Measurements from ENCODE around the gene FAM237A. TPM values are rescaled to one million over a fixed set of nuclear protein-coding genes. Genes with fewer than 3 reads are reported as not detected.
A peak's percentile ranks its signal among the peaks of the same experiment; 100 is the strongest.

The FAM237A gene
- total RNA-seq, 1 donor from 2014 or later: not detected

GRCh38 chr2:206692971-206693370, 50.7 kb downstream of the FAM237A start:
- Histone ChIP-seq H3K36me3 (ENCODE audit: control insufficient read depth, insufficient read depth, low read length) (no peaks in the 10 kb centered on the region), H3K27me3 (ENCODE audit: control insufficient read depth, insufficient read depth, low read length) (no peaks in the 10 kb centered on the region), H3K4me3 (ENCODE audit: low read depth, low read length) (no peak overlapping the region)
- no peak for TF ChIP-seq CTCF (IDR thresholded peaks at IDR 0.05; ENCODE audit: insufficient read depth, low read length, poor library complexity, severe bottlenecking)
- DNase-seq (ENCODE audit: low read depth): no peak

GRCh38 chr2:206693399-206694137, 51.3 kb downstream of the FAM237A start:
- H3K36me3 ChIP-seq (ENCODE audit: control insufficient read depth, insufficient read depth, low read length): no peaks in the 10 kb centered on the region
- peak; percentile 26 for DNase-seq (ENCODE audit: low read depth)
- H3K4me3 ChIP-seq (ENCODE audit: low read depth, low read length): no peak overlapping the region
- peaks cover 2% of the 10 kb centered on the region for H3K27me3 ChIP-seq (ENCODE audit: control insufficient read depth, insufficient read depth, low read length)
- peak; percentile 44 for TF ChIP-seq CTCF (IDR thresholded peaks at IDR 0.05; ENCODE audit: insufficient read depth, low read length, poor library complexity, severe bottlenecking)

- H3K27me3 ChIP-seq (ENCODE audit: control insufficient read depth, insufficient read depth, low read length): peaks cover 2% of the 10 kb centered on the region
- no peak for DNase-seq (ENCODE audit: low read depth)
- H3K36me3 ChIP-seq (ENCODE audit: control insufficient read depth, insufficient read depth, low read length): no peaks in the 10 kb centered on the region
- TF ChIP-seq CTCF (IDR thresholded peaks at IDR 0.05; ENCODE audit: insufficient read depth, low read length, poor library complexity, severe bottlenecking): no peak
- H3K4me3 ChIP-seq (ENCODE audit: low read depth, low read length): no peak overlapping the region
These were observed 54.6 kb downstream of the FAM237A start for GRCh38 chr2:206696910-206697309.

GRCh38 chr2:206698811-206699210, 56.5 kb downstream of the FAM237A start:
- Histone ChIP-seq H3K4me3 (ENCODE audit: low read depth, low read length) (no peak overlapping the region), H3K36me3 (ENCODE audit: control insufficient read depth, insufficient read depth, low read length) (no peaks in the 10 kb centered on the region), H3K27me3 (ENCODE audit: control insufficient read depth, insufficient read depth, low read length) (peaks cover 2% of the 10 kb centered on the region)
- no peak for DNase-seq (ENCODE audit: low read depth)
- TF ChIP-seq CTCF (IDR thresholded peaks at IDR 0.05; ENCODE audit: insufficient read depth, low read length, poor library complexity, severe bottlenecking): no peak

Other genes starting within 250 kb of the FAM237A start
- 0.21 and 0.62 TPM in 2 replicates for gene ADAM23, start 199.0 kb upstream of the FAM237A start, total RNA-seq
- not detected in 2 replicates for gene DYTN, start 75.9 kb downstream of the FAM237A start, total RNA-seq
- 1.8 and 2.7 TPM in 2 replicates for gene MDH1B, start 122.8 kb downstream of the FAM237A start, total RNA-seq
- 35.8 and 38.4 TPM in 2 replicates for gene FASTKD2, start 123.1 kb downstream of the FAM237A start, total RNA-seq

Measured in kidney epithelial cell (primary cell).